GM12891 (cell line): ENCODE data around the gene OSBPL1A.

ENCODE experiments used
- POLR2A ChIP-seq: IDR thresholded peaks from 2 replicates; pipeline ENCODE4 v1.6.1; 2011; ENCODE audit warnings: low read depth, low read length, control low read depth
- POLR2AphosphoS5 ChIP-seq: IDR thresholded peaks from 2 replicates; pipeline ENCODE4 v1.6.1; 2011; ENCODE audit warnings: low read depth, low read length, control low read depth
- TAF1 ChIP-seq: IDR thresholded peaks from 2 replicates; pipeline ENCODE4 v1.6.1; 2011; ENCODE audit warnings: low read depth, low read length, control low read depth

GRCh38 chr18:24317370-24317769 is 80.3 kb downstream of the OSBPL1A start:
- TF ChIP-seq POLR2A, result no peak
- TF ChIP-seq TAF1, result no peak
- TF ChIP-seq POLR2AphosphoS5, result no peak
